Left lung (tissue), 10 donors: ENCODE results near the gene ATP1A4. TPM values are rescaled to one million over a fixed set of nuclear protein-coding genes. Genes with fewer than 3 reads are reported as not detected.

Experiments
- ATAC-seq: fragments of 200-7000 bp; cut with Tn5 transposase; one replicate; pipeline ENCODE4 v1.9.1; 2020; ENCODE audit warnings: moderate library complexity
- DNase-seq, 4 donors: peaks; one replicate each; pipeline ENCODE4 v3.0.0-alpha.2; 2013 to 2020
- H3K27ac ChIP-seq, 2 donors: fragments of 200-600 bp; sonication (generic) in 1 of 2; one replicate each; pipeline versions ENCODE4 v1.5.0 to v1.8.0; 2020 to 2021
- H3K27me3 ChIP-seq, 2 donors: fragments of 200-600 bp; sonication (generic) in 1 of 2; one replicate each; pipeline versions ENCODE4 v1.5.0 to v1.8.0; 2020 to 2021
- H3K36me3 ChIP-seq, 2 donors: fragments of 200-600 bp; sonication (generic) in 1 of 2; one replicate each; pipeline versions ENCODE4 v1.5.0 to v1.8.0; 2020 to 2021
- H3K4me1 ChIP-seq, 2 donors: fragments of 200-600 bp; one replicate each; pipeline ENCODE4 v1.8.0; 2021
- H3K4me3 ChIP-seq, 2 donors: fragments of 200-600 bp; sonication (generic) in 1 of 2; one replicate each; pipeline versions ENCODE4 v1.5.0 to v1.8.0; 2020 to 2021; ENCODE audit warnings: mild to moderate bottlenecking in 1 of 2
- H3K9me3 ChIP-seq, 2 donors: fragments of 200-600 bp; sonication (generic) in 1 of 2; one replicate each; pipeline versions ENCODE4 v1.5.0 to v1.8.0; 2020 to 2021
- CTCF ChIP-seq, 2 donors: fragments of 200-600 bp; sonication (generic) in 1 of 2; IDR thresholded peaks; one replicate each; pipeline versions ENCODE4 v1.5.0 to v1.8.0; 2021; ENCODE audit warnings: antibody characterized with exemption in 2 of 2
- intact Hi-C, 2 donors: fragments of 100-400 bp; cut with DNase I; formaldehyde crosslinking; loops; one replicate each; pipeline versions ENCODE4 v1.11.2 to v1.14.2; 2022
- polyA plus RNA-seq, 6 donors: library from polyadenylated mRNA; unstranded; fragments of 120-200 nt; gene quantifications; one replicate each; pipeline ENCODE4 v1.2.1, GENCODE V29; 2013; ENCODE audit not compliant: insufficient read length in 6 of 6
- total RNA-seq, 2 donors: library from RNA; stranded (reverse); fragmentation: NEBNext Ultra II Directional; extraction: Animal tissue kit (Norgen Biotek cat#: 25700); gene quantifications; one replicate each; pipeline ENCODE4 v1.2.1, GENCODE V29; 2021
- donor health status: DM: no; HTN: yes; CAD: no.
- donor health status: DM: no; HTN: no; CAD: no.

The ATP1A4 gene
- total and polyA plus RNA-seq, 8 donors = 0.10 to 0.26 (median 0.17) TPM; not detected in 2

- Histone ChIP-seq H3K9me3 (no peaks in the 10 kb centered on the region), H3K4me1 (peaks cover 8% of the 10 kb centered on the region in 2 donors), H3K4me3 (no peak overlapping the region), H3K27ac (no peak overlapping the region), H3K36me3 (no peaks in the 10 kb centered on the region), H3K27me3 (no peaks in the 10 kb centered on the region)
- DNase-seq (no peak), ATAC-seq (no peak)
- intact Hi-C loops = loop anchor here in 1 of 2 donors (10.0 kb wide), 2 partner anchors 48 to 92 kb away; no protein-coding TSS in a partner anchor
- TF ChIP-seq CTCF (IDR thresholded peaks at IDR 0.05) = no peak
Observed at GRCh38 chr1:160197231-160197630, 45.8 kb downstream of the ATP1A4 start.

- TF ChIP-seq CTCF (IDR thresholded peaks at IDR 0.05) = no peak
Observed at GRCh38 chr1:160200786-160201185, 49.4 kb downstream of the ATP1A4 start.

DNA sequence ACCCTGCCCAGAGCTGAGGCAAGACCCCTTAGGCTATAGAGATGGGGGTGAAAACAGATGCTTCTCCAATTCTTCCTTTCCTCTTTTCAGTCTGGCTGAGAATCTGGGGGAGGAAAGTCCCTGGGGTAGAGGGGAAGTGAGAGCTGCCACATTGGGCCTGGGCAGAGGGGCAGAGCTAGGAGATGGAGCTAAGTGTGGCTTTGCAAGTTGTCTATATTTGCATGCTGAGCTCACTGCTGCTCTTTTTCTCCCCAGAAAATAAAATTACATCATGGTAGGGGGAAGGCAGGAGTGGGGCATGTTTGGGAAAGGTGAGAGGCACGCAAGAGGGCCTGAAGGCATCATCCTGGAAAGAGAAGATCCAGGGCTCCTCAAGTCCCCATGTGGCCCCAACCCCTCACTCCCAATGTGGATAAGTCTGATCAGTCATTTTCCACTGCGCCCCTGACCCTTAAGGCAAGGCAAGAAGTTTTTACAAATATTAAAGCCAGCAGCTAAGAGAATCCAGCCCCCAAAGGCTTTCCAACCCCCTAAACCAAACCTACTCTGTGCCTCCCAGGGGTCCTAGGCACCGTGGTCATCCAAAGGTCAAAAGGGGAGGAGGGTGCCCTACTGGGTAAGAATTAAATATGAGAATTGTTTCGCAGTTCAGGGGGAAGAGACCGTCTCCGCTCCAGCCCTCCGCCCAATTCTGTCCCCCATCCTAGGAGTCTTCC is 53.3 kb downstream of the ATP1A4 start:
- H3K4me1 ChIP-seq = peaks cover 25 to 51% of the 10 kb centered on the region in 2 donors
- H3K27me3 ChIP-seq = no peaks in the 10 kb centered on the region
- no peak for TF ChIP-seq CTCF (IDR thresholded peaks at IDR 0.05)
- H3K4me3 ChIP-seq = peak overlapping the region; percentile 77 to 93
- ATAC-seq (peak; percentile 19), DNase-seq (no peak)
- intact Hi-C loops = no loop called here
- peaks cover 0 to 16% of the 10 kb centered on the region in 2 donors for H3K36me3 ChIP-seq
- peak overlapping the region; percentile 88 for H3K27ac ChIP-seq
- no peaks in the 10 kb centered on the region for H3K9me3 ChIP-seq

More at GRCh38 chr1:160200786-160201185, 49.4 kb downstream of the ATP1A4 start:
- DNase-seq (no peak), ATAC-seq (no peak)
- Histone ChIP-seq H3K9me3 (no peaks in the 10 kb centered on the region), H3K27me3 (no peaks in the 10 kb centered on the region), H3K4me1 (peaks cover 7 to 14% of the 10 kb centered on the region in 2 donors), H3K27ac (no peak overlapping the region), H3K36me3 (no peaks in the 10 kb centered on the region), H3K4me3 (no peak overlapping the region)
- intact Hi-C loops = no loop called here

GRCh38 chr1:160205242-160206035 is 54.0 kb downstream of the ATP1A4 start, which contains the start of gene PEA15:
PEA15 (plus strand) TSS chr1:160205384; CDS start chr1:160211545, 6,161 bp downstream.
- peak; percentile 46 to 94 (median 78) for DNase-seq
- peaks cover 28 to 58% of the 10 kb centered on the region in 2 donors for H3K4me1 ChIP-seq

More at GRCh38 chr1:160205242-160206035, 54.0 kb downstream of the ATP1A4 start, which contains the start of gene PEA15:
- Histone ChIP-seq H3K4me3 (peak within 1 kb of the TSS; percentile 77 to 93), H3K27me3 (no peaks in the 10 kb centered on the region), H3K36me3 (peaks cover 0 to 23% of the 10 kb centered on the region in 2 donors), H3K27ac (peak within 1 kb of the TSS; percentile 88), H3K9me3 (no peaks in the 10 kb centered on the region)
- ATAC-seq = peak; percentile 91
- no peak for TF ChIP-seq CTCF (IDR thresholded peaks at IDR 0.05)
- intact Hi-C loops = no loop called here
